ENCODE data around the gene FLOT1. TPM values are rescaled to one million over a fixed set of nuclear protein-coding genes. Genes with fewer than 3 reads are reported as not detected.
"Not testable (repeated sequence)": the region's sequence is repeated elsewhere in the genome, so short reads cannot be mapped to it uniquely, and the experiment has no call there.

FLOT1 gene
- polyA plus RNA-seq, 1 experiment: 155 TPM

DNA sequence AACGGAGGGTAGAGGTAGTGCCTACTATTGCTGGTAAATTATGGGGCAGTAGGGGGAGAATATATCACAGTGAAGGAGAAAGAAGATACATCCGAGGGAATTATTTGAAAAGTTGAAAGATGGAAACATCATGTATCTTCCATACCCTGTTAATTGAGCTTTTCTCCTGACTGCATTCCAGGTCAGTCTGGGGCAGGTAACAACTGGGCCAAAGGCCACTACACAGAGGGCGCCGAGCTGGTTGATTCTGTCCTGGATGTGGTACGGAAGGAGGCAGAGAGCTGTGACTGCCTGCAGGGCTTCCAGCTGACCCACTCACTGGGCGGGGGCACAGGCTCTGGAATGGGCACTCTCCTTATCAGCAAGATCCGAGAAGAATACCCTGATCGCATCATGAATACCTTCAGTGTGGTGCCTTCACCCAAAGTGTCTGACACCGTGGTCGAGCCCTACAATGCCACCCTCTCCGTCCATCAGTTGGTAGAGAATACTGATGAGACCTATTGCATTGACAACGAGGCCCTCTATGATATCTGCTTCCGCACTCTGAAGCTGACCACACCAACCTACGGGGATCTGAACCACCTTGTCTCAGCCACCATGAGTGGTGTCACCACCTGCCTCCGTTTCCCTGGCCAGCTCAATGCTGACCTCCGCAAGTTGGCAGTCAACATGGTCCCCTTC is 19.2 kb downstream of the FLOT1 start:
- not testable (repeated sequence) for H3K27me3 ChIP-seq (ENCODE audit: control insufficient read depth, insufficient read depth, low read length); DNase-seq (ENCODE audit: low read depth, low spot score); H3K9me3 ChIP-seq (ENCODE audit: control insufficient read depth, insufficient read depth, low read length); H3K27ac ChIP-seq (ENCODE audit: low read depth, low read length)
- ChIA-PET POLR2A (interaction anchor here (0.5 to 4.9 kb wide), 6 partner anchors 34 to 1077 kb away, joined by 3 to 43 read pairs (median 12); partner anchors contain the start of genes MRPS18B and NRM), CTCF (interaction anchor here (0.5 to 5.0 kb wide), 18 partner anchors 8 to 364 kb away, joined by 3 to 105 read pairs (median 5); partner anchors contain the start of genes DHX16, FLOT1, NRM and VARS2)
- peak overlapping the region; percentile 75 for H3K4me3 ChIP-seq (ENCODE audit: low read depth, low read length)

DNA sequence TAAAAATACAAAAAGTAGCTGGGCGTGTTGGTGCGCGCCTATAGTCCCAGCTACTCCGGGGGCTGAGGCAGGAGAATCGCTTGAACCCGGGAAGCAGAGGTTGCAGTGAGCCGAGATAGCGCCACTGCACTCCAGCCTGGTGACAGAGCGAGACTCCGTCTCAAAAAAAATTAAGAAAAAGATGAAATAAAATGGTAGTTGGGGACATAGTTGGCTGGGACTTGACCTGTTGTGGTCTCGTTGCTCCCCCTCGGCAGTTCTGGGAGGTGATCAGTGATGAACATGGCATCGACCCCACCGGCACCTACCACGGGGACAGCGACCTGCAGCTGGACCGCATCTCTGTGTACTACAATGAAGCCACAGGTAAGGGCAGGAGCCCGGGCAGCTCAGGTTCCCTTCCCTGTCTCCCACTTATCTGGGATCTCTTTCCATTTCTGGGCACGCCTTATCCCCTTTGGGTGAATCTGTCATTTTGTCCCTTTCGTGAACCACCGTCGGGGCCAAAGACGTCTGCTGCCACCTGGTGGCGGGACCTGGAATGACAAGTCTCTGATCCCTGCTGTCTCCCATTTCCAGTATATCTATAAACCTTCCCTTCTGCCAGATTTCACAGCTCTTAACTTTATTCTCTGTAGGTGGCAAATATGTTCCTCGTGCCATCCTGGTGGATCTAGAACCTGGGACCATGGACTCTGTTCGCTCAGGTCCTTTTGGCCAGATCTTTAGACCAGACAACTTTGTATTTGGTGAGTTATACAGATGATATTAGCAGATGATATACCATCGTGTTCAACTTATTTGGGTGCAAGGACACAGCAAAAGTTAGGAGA is 20.0 kb downstream of the FLOT1 start:
- H3K27ac ChIP-seq (ENCODE audit: low read depth, low read length): peak overlapping the region; percentile 81
- H3K4me3 ChIP-seq (ENCODE audit: low read depth, low read length): peak overlapping the region; percentile 75
- H3K27me3 ChIP-seq (ENCODE audit: control insufficient read depth, insufficient read depth, low read length): no peaks in the 10 kb centered on the region
- ChIA-PET CTCF (interaction anchor here (0.5 to 5.0 kb wide), 24 partner anchors 9 to 1532 kb away, joined by 3 to 105 read pairs (median 4); partner anchors contain the start of genes DHX16, FLOT1, NRM and VARS2), POLR2A (interaction anchor here (0.5 to 4.9 kb wide), 9 partner anchors 8 to 1078 kb away, joined by 3 to 43 read pairs (median 5); partner anchors contain the start of genes MRPS18B and NRM)
- TF ChIP-seq, protein P1, sequence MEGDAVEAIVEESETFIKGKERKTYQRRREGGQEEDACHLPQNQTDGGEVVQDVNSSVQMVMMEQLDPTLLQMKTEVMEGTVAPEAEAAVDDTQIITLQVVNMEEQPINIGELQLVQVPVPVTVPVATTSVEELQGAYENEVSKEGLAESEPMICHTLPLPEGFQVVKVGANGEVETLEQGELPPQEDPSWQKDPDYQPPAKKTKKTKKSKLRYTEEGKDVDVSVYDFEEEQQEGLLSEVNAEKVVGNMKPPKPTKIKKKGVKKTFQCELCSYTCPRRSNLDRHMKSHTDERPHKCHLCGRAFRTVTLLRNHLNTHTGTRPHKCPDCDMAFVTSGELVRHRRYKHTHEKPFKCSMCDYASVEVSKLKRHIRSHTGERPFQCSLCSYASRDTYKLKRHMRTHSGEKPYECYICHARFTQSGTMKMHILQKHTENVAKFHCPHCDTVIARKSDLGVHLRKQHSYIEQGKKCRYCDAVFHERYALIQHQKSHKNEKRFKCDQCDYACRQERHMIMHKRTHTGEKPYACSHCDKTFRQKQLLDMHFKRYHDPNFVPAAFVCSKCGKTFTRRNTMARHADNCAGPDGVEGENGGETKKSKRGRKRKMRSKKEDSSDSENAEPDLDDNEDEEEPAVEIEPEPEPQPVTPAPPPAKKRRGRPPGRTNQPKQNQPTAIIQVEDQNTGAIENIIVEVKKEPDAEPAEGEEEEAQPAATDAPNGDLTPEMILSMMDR (IDR thresholded peaks at IDR 0.05; ENCODE audit: low read depth, low read length): peak; percentile 94
- no peak for DNase-seq (ENCODE audit: low read depth, low spot score)
- no peaks in the 10 kb centered on the region for H3K9me3 ChIP-seq (ENCODE audit: control insufficient read depth, insufficient read depth, low read length)

DNA sequence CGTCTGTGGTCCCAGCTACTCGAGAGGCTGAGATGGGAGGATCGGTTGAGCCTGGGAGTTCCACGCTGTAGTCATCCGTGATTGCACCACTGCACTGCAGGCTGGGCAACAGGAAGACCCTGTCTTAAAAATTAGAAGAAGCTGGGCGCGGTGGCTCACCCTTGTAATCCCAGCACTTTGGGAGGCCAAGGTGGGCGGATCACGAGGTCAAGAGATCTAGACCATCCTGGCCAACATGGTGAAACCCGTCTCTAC is 20.5 kb downstream of the FLOT1 start:
- peak overlapping the region; percentile 75 for H3K4me3 ChIP-seq (ENCODE audit: low read depth, low read length)
- not testable (repeated sequence) for DNase-seq (ENCODE audit: low read depth, low spot score); H3K27me3 ChIP-seq (ENCODE audit: control insufficient read depth, insufficient read depth, low read length); H3K9me3 ChIP-seq (ENCODE audit: control insufficient read depth, insufficient read depth, low read length)
- H3K27ac ChIP-seq (ENCODE audit: low read depth, low read length): peak overlapping the region; percentile 81
- ChIA-PET CTCF (interaction anchor here (0.5 to 5.0 kb wide), 20 partner anchors 10 to 1533 kb away, joined by 3 to 105 read pairs (median 5); partner anchors contain the start of genes DHX16 and VARS2), POLR2A (interaction anchor here (0.6 to 4.9 kb wide), 12 partner anchors 9 to 107 kb away, joined by 3 to 43 read pairs (median 4); partner anchors contain the start of genes DHX16, IER3 and NRM)

DNA sequence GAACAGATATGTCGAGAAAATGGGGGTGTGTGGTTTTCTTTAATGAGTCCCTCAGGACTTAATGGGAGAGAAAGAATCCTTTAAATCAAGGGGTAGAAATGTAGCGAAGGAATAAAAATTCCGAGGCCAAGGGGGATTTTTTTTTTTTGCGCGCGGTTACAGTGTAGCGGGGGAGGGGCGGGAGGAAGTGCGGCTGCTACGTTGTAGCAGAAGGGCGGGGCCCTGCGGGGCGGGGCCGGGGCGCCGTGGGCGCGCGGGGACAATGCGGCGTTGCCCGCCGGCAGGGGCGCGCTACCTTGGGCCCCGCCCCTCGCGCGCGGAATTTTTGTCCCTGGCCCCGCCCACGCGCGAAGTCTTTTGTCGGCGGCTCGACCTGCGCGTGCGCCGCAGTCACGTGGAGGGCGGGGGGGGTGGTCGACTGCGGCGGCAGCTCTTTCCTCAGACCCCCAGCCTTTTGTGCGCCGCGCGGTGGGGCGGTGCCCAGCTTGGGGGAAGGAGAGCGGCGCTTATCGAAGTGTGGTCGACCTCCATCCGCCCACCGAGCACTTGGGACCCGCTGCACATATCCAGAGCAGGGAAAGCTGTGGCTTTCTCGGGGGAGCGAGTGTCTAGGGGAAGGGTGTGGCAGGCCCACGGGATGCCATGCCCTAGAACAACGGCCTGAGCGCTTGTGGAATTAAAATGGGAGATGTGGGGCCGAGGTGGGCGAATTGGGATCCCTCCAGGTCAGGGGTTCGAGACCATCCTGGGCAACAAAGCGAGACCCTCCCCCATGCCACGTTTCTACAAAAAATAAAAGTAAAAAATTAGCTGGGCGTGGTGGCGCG is 21.1 kb downstream of the FLOT1 start:
- peak overlapping the region; percentile 94 for H3K27ac ChIP-seq (ENCODE audit: low read depth, low read length)
- DNase-seq (ENCODE audit: low read depth, low spot score): peak; percentile 78
- no peaks in the 10 kb centered on the region for H3K27me3 ChIP-seq (ENCODE audit: control insufficient read depth, insufficient read depth, low read length)
- POLR2A ChIA-PET: interaction anchor here (0.7 to 4.9 kb wide), 12 partner anchors 9 to 107 kb away, joined by 3 to 43 read pairs (median 4); partner anchors contain the start of genes DHX16, IER3 and NRM
- TF ChIP-seq, protein P1 (IDR thresholded peaks at IDR 0.05; ENCODE audit: low read depth, low read length): 0 out of 2 replicates have a peak, but pooled peaks have one; percentile 25
- no peaks in the 10 kb centered on the region for H3K9me3 ChIP-seq (ENCODE audit: control insufficient read depth, insufficient read depth, low read length)
- peak overlapping the region; percentile 85 for H3K4me3 ChIP-seq (ENCODE audit: low read depth, low read length)
- CTCF ChIA-PET: interaction anchor here (0.6 to 5.0 kb wide), 17 partner anchors 10 to 1533 kb away, joined by 3 to 105 read pairs (median 5); partner anchors contain the start of genes DHX16 and VARS2

DNA sequence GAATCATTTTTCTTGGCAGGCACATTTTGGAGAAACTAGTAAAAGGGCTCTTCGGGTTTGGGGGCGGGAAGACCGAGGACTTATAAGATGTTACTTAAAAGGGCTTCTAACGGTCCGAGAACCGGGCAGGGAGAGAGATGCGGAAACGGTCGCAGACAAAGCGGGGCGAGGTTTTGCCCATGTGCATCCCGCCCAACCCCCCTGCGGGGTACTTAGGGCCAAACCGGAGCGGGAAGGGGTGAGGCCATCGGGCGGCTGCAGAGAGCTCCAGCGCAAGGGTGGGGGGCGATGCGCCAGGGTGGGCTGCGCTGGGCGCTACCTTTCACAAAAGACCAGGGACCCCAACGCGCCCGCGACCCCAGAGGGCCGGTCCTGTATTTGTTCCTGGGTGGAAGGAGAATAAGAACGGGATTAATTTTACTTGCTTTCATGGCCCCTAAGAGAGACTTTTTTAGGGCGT is 21.7 kb downstream of the FLOT1 start:
- no peaks in the 10 kb centered on the region for H3K27me3 ChIP-seq (ENCODE audit: control insufficient read depth, insufficient read depth, low read length)
- TF ChIP-seq, protein P1 (IDR thresholded peaks at IDR 0.05; ENCODE audit: low read depth, low read length): no peak
- peak overlapping the region; percentile 85 for H3K4me3 ChIP-seq (ENCODE audit: low read depth, low read length)
- no peaks in the 10 kb centered on the region for H3K9me3 ChIP-seq (ENCODE audit: control insufficient read depth, insufficient read depth, low read length)
- peak overlapping the region; percentile 94 for H3K27ac ChIP-seq (ENCODE audit: low read depth, low read length)
- ChIA-PET POLR2A (interaction anchor here (1.1 to 4.9 kb wide), 9 partner anchors 10 to 106 kb away, joined by 3 to 43 read pairs (median 6); partner anchors contain the start of genes DHX16, IER3 and NRM), CTCF (interaction anchor here (0.6 to 5.0 kb wide), 4 partner anchors 40 to 1255 kb away, joined by 3 to 105 read pairs (median 4); no protein-coding TSS in a partner anchor)
- DNase-seq (ENCODE audit: low read depth, low spot score): no peak

Data from AG04450 (cell line).